GM19455 (cell line): Measurements from ENCODE around the gene CLP1.
A peak's percentile ranks its signal among the peaks of the same experiment; 100 is the strongest.
"Not testable (repeated sequence)": the region's sequence is repeated elsewhere in the genome, so short reads cannot be mapped to it uniquely, and the experiment has no call there.

Source experiments
- ATAC-seq: cut with Tn5 transposase; IDR thresholded peaks from one replicate; pipeline ENCODE4 v1.9.1; 2021; ENCODE audit not compliant: unreplicated experiment

The CLP1 gene

GRCh38 chr11:57640068-57640800, 17.3 kb upstream of the CLP1 start:
- no peak for ATAC-seq

DNA sequence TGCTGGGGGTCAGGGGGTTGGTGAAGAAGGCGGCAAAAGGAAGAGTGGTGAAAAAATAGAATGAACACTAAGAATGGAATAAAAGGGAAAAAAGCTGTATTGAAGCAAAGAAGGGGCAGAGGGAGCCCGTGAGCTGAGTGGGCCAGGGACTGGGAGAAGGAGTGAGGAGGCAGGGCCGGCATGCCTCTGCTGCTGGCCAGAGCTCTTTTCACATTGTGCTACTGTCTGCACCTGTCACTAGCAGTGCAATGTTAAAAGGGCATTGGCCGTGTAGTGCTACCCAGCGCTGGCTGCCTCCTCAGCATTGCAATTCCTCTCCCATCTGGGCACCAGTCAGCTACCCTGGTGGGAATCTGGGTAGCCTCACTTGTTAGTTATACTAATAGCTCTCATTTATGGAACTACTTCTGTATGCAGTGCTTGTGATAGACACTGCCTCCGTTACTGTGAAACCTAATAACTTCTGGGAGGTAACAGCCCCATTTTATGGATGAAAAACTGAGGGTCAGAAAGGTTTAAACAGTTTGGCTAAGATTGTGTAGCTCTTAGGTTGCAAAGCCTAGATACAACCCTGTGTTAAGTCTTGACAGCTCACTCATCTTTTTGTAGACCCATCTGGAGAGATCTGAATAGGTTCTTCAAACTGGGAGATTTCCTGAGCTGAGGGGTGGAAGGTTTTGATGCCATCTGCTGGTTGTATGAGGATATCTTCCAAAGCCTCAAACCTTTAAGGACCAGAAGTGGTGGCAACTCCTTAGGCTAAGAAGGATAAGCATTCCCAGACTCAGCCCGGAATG, 16.4 kb upstream of the CLP1 start:
- no peak for ATAC-seq

DNA sequence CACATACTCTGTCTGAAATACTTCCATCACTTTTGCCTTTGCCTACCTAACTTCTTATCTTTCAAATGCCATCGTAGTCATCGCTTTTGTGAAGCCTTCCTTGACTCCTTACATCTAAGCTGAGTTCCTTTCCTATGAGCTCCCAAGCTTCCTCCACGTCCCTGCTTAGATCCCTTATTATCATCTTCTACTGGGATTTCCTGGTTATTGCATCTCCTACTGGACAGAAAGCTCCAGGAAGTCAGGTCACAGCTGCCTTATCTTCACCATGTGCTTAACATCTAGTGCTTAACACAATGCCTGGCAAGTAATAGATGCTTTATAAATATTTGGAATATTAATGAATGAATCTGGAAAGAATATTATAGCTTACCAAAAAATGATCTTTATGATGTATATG, 13.8 kb upstream of the CLP1 start:
- no peak for ATAC-seq

DNA sequence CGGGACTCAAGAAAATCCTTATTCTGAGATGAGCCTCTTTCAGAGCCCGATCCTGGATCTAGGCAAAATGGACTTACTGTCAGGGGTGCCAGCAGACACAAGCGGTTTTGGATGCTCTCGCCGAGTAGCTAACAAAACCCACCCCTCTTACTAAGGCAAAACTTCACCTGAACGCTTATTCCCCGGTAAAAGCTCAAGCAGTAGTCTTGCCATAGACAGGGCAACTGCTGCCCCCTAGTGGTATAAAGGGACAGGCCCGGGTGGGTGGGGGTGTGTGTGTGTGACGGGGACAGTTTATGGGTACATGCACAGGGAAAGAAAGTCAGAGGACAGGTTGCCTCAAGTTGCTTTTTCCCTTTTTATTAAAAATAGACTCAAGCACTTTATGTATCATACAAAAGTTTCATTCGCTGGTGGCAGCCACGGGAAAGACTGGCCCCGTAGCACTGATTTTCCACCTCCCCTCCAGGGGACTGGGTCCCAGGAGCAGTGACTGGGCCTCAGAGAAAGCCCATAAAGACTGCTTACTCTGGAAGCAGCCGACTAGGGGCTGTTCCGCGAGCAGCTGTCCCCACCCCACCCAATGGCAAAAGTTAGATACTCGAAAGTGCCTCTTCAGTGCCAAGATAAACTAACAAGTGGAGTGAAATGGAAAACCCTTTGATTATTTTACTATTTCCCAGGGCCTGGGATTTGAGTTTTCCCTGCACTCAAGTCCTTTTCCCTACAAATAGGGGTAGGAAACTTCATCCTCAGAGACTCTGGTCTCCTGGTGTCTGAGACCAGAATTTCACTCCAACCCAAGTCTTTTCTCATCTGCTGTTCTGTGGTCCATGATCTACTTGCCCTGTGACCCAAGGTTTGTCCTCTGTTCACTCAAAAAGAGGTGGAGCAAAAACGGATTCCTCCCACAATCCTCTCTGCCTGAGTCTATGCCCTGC, 12.5 kb upstream of the CLP1 start:
- ATAC-seq = peak; percentile 70

- no peak for ATAC-seq
Observed at GRCh38 chr11:57645689-57646085, 11.9 kb upstream of the CLP1 start.

DNA sequence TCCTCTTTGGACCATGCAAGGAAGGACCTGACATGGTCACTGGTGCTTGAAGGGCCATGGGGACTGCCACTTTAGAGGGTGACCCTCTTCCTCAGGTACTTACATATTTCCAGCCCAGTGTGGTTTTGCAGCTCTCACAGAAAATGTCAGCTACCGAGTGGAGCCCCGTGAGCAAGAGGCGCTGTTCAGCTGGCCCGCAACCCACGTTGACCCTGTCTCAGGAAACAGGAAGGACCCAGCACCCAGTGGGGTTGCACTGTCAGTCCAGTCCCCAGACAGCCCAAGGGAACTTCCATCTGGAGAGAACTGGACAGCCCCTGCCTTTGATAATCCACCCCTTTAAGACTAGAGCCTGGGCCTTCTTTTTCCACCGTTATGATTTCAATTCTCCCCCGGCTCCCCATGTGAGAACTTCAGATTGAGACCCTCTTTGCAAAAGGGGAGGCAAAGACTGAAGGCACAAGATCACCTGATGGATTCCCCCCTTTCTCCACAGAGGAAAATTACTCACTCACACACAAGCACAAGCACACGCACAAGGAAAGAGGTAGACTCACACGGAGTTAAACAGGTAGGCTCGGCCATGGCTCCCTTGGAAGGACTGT, 11.3 kb upstream of the CLP1 start:
- no peak for ATAC-seq

DNA sequence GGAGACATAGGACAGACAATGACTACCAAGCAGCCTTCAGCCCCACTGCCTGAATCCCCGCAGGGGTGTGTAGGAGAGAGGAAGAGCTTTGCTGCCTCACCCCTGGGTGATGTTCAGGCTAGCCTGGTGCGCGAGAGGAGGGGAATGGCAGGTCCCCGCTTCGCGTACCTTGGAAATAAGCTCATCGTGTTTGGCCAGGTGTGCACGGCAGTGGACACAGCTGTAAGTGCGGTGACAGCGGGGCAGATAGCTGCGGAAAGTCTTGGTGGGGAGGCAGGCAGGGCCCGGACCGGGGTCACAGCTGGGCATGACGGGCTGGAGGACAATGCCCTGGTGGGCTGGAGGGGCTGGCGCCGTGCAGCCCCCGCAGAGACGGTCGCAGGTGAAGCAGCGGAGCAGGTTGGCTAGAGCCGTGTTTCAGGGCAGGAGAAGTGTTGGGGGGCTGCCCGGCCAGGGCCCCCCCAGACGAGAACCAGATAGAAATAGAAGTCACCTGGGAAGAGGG, 10.7 kb upstream of the CLP1 start:
- no peak for ATAC-seq

- ATAC-seq = no peak
Observed at GRCh38 chr11:57647372-57647771, 10.2 kb upstream of the CLP1 start.

- ATAC-seq = no peak
Observed at GRCh38 chr11:57647960-57648800, 9.4 kb upstream of the CLP1 start.

- no peak for ATAC-seq
Observed at GRCh38 chr11:57648801-57649735, 8.5 kb upstream of the CLP1 start.

GRCh38 chr11:57649826-57650738, 7.5 kb upstream of the CLP1 start, which contains the start of gene YPEL4:
Gene YPEL4, minus strand, starts transcription at chr11:57649912. Its CDS starts 2,805 bp downstream, at chr11:57647107.
- no peak for ATAC-seq

GRCh38 chr11:57650739-57651090, 6.8 kb upstream of the CLP1 start:
- ATAC-seq = no peak

DNA sequence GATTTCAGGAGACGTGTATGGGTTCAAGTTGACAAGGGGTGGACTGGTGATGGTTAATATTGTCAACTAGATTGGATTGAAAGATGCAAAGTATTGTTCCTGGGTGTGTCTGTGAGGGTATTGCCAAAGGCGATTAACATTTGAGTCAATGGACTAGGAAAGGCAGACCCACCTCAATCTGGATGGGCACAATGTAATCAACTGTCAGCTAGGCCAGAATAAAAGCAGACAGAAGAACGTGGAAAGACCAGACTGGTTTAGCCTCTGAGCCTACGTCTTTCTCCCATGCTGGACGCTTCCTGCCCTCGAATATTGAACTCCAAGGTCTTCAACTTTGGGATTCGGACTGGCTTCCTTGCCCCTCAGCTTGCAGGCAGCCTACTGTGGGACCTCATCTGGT, 6.2 kb upstream of the CLP1 start:
- no peak for ATAC-seq

DNA sequence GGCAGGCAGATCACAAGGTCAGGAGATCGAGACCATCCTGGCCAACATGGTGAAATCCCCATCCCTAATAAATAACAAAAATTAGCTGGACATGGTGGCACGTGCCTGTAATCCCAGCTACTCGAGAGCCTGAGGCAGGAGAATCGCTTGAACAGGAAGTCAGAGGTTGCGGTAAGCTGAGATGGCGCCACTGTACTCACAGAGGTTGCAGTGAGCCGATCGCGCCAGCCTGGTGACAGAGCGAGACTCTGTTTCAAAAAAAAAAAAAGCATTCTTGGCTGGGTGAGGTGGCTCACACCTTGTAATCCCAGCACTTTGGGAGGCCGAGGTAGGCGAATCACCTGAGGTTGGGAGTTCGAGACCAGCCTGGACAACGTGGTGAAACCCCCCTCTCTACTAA, 5.3 kb upstream of the CLP1 start:
- not testable (repeated sequence) for ATAC-seq

DNA sequence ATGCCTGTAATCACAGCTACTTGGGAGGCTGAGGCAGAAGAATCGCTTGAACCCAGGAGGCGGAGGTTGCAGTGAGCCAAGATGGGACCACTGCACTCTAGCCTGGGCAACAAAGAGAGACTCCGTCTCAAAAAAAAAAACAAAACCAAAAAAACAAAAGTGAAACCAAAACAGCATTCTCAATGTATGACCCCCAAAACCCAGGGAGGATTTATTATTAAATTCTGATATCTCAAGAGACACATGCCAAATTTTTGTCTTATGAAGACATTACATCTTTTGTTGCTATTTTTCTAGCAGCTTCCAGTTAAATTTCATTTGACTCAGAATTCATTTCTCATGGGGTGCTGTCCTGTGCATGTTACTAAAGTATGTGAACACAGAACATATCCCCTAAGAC, 4.9 kb upstream of the CLP1 start:
- ATAC-seq = no peak

- ATAC-seq = no peak
Observed at GRCh38 chr11:57653163-57653562, 4.4 kb upstream of the CLP1 start.

DNA sequence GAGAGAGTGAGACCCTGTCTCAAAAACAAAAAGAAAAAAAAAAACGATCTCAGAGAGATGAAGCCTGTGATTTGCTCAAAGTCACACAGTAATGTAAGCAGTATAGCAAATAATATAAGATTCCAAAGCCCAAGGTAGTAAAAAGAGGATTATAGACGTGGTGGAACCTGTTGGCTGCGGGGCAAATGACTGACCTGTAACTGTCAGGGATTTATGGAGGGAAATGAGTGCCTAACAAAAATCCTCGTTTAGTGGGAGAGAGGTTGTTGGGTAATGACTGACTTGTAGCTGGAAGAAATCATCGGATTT, 723 bp upstream of the CLP1 start:
- no peak for ATAC-seq

DNA sequence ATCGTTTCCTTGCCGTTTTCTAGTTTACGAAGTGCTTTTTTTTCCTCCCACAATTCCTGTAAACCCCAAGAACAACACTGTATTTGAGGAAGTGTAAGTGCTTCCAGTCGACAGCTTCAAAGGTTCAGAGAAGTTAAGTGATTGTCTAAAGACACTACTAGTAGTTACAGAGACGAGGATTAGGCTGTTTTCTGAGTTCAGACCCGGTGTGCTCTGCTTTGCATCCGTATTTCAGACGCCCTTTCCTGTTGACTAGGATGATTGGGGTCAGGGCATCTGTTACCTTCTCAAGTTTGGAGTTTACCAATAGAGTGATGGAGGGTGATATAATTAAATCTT, 430 bp downstream of the CLP1 start:
- ATAC-seq = no peak
